ENCODE measurements around the gene TUBB2B. TPM values are rescaled to one million over a fixed set of nuclear protein-coding genes. Genes with fewer than 3 reads are reported as not detected.

TUBB2B gene
- total RNA-seq, 4 donors from 2014 or later, result 0.26 to 80.7 (median 4.3) TPM; not detected in 1

- no peak for DNase-seq
- H3K4me3 ChIP-seq, result no peak overlapping the region
- H3K4me1 ChIP-seq, result no peaks in the 10 kb centered on the region
- H3K9me3 ChIP-seq, result no peaks in the 10 kb centered on the region
- no peaks in the 10 kb centered on the region for H3K27me3 ChIP-seq
- intact Hi-C loops (cut with DNase I; ENCODE audit: low total_unique reads), result no loop called here
- TF ChIP-seq POLR2A (IDR thresholded peaks at IDR 0.05) (no peak), CTCF (IDR thresholded peaks at IDR 0.05) (no peak)
- H3K36me3 ChIP-seq, result no peaks in the 10 kb centered on the region
- no peak overlapping the region for H3K27ac ChIP-seq
Measured at GRCh38 chr6:3267162-3267561, 39.7 kb upstream of the TUBB2B start.

DNA sequence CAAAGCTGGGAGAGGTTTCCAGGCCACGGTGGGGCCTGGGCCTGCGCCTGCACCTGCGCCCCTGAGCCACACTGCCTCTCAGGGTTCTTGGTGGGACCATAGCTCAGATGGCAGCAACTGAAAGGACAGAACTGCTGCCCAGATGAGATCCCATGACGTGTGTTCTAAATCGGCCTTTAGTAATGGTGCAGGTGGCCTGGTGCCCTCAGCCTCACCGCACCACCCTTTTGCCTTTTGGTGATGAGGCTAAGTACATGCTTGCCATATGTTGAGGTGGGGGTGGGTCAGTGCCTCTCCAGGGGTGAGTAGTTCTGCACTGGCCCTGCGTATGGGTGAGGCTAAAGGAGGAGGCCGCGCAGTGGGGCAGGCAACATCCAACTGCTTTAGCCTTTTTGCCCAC, 38.7 kb upstream of the TUBB2B start:
- intact Hi-C loops (cut with DNase I; ENCODE audit: low total_unique reads), result no loop called here
- H3K4me1 ChIP-seq, result peaks cover 0 to under 1% of the 10 kb centered on the region in 2 donors
- no peaks in the 10 kb centered on the region for H3K27me3 ChIP-seq
- no peaks in the 10 kb centered on the region for H3K9me3 ChIP-seq
- H3K27ac ChIP-seq, result no peak overlapping the region
- no peak overlapping the region for H3K4me3 ChIP-seq
- DNase-seq, result no peak
- no peak for TF ChIP-seq POLR2A (IDR thresholded peaks at IDR 0.05)
- TF ChIP-seq CTCF (IDR thresholded peaks at IDR 0.05), result no peak
- no peaks in the 10 kb centered on the region for H3K36me3 ChIP-seq

GRCh38 chr6:3265671-3266070, 38.2 kb upstream of the TUBB2B start:
- Histone ChIP-seq H3K27ac (no peak overlapping the region), H3K9me3 (no peaks in the 10 kb centered on the region), H3K36me3 (no peaks in the 10 kb centered on the region), H3K4me3 (no peak overlapping the region), H3K27me3 (no peaks in the 10 kb centered on the region), H3K4me1 (peaks cover 0 to 5% of the 10 kb centered on the region in 2 donors)
- intact Hi-C loops (cut with DNase I; ENCODE audit: low total_unique reads), result no loop called here
- no peak for DNase-seq
- TF ChIP-seq CTCF (IDR thresholded peaks at IDR 0.05) (no peak), POLR2A (IDR thresholded peaks at IDR 0.05) (no peak)

DNA sequence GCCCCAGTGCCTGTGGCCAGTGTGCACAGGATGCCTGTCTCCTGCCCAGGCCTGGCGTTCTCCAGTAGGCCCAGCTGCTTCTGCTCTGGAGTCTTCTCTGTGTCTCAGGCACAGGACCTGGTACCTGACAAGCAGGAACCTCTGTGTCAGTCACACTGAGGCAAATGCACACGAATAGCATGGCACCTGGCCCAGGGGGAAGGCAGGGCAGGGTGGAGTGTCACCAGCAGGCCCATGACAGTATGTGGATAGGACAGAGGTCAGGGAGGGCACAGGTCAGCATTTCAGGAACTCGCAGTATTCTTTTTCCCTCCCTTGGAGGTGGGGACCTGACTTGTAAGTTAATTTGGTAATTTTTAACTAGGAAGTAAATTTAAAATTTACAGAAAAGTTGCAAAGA, 36.9 kb upstream of the TUBB2B start:
- DNase-seq, result no peak
- no peak overlapping the region for H3K27ac ChIP-seq
- H3K4me1 ChIP-seq, result peaks cover 0 to 11% of the 10 kb centered on the region in 2 donors
- intact Hi-C loops (cut with DNase I; ENCODE audit: low total_unique reads), result no loop called here
- no peak overlapping the region for H3K4me3 ChIP-seq
- no peaks in the 10 kb centered on the region for H3K9me3 ChIP-seq
- no peak for TF ChIP-seq CTCF (IDR thresholded peaks at IDR 0.05)
- no peak for TF ChIP-seq POLR2A (IDR thresholded peaks at IDR 0.05)
- H3K36me3 ChIP-seq, result no peaks in the 10 kb centered on the region
- no peaks in the 10 kb centered on the region for H3K27me3 ChIP-seq

DNA sequence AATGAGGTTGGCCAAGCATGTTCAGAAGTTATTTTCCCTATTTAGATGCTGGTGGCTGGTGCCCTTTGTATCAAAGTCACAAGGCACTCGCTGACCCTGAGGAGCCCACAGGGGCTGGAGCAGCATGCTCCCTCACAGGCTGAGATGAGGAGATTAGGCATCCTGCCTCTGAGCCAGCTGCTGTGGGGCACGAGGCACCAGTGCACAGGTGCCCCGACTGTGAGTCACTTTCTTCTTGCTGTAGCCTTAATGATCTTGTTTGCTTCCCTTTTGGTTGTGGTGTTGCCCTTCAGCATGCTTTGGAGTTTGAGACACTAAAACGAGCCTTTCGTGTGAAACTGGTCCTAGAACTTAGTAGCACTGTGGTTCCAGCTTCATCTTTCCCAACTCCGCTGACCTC, 35.6 kb upstream of the TUBB2B start:
- Histone ChIP-seq H3K27ac (no peak overlapping the region), H3K9me3 (no peaks in the 10 kb centered on the region), H3K4me1 (peaks cover 0 to 11% of the 10 kb centered on the region in 2 donors), H3K36me3 (no peaks in the 10 kb centered on the region), H3K4me3 (no peak overlapping the region), H3K27me3 (no peaks in the 10 kb centered on the region)
- DNase-seq, result no peak
- intact Hi-C loops (cut with DNase I; ENCODE audit: low total_unique reads), result no loop called here
- TF ChIP-seq CTCF (IDR thresholded peaks at IDR 0.05) (no peak), POLR2A (IDR thresholded peaks at IDR 0.05) (no peak)

Data from uterus (tissue), 4 donors.